Hematopoietic multipotent progenitor cell treated with erythropoietin and hydrocortisone succinate and interleukin-3 and kit ligand, for 6 days (in vitro differentiated cells): Measurements from ENCODE around the gene PIM1.

ENCODE experiments used
- DNase-seq: peaks from one replicate; pipeline ENCODE4 v3.0.0-alpha.2; 2015

PIM1 gene

DNA sequence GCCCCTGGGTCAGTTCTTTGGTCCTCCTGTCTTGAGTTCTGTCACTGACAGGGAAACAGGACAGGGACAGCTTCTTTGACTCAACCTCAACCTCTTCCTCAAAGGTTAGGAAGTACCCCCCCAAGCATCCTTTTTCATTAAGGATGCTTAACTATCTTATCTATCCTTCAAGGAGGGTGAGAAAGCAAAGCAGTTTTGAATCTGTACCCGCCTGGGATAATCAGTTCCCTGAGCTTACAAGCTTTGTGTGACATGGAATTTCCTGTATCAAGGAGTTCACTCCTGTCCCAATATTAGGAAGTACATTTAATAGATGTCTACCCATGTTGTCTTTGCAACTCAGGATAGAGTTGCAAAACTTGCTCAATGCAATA lies 31.1 kb upstream of the PIM1 start:
- DNase-seq: no peak

DNA sequence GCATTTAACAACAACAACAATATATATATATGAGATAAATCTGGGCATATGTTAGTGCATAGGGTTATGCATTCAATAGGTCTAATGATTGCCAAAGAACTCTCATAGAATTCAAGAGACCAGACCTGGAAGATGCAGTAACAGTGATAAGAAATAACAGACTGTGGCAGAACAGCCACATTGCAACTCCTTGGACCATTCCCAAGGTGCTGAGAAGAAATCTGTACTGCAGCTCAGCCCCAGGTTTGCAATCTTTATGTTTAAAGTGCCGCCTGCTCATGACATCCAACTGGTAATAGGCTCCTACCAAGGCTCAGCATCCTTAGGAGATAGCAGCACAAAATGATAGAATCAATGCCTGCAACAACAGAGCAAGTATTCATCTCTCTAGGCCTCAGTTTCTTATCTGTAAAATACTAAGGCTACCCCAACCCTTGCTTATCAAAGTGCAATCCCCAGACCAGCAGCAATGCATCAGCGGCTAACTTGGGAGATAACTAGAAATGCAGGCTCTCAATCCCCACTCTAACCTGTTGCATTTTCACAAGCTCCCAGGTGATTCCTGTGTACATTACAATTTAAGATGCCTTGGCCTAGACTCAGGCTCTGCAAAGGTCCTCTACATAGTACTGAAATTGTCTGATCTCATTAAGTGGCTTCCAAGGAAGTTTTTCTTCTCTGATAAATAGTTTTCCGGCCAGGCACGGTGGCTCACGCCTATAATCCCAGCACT lies 30.6 kb upstream of the PIM1 start:
- no peak for DNase-seq

DNA sequence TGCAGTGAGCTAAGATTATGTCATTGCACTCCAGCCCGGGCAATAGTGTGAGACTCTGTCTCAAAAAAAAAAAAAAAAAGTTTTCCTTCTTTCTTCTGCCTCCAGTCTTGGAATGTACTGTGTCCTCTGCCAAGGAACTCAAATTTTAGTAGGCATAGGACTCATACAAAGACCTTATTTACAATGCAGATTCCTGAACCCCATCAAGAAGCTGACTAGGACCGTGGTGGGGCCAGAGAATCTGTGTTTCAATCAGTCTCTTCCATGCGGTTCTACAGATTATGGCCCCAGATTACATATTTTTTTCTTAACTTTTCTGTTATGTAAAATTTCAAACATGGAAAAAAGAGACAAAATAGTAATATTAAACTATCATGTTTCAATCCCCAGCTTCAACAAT lies 29.8 kb upstream of the PIM1 start:
- DNase-seq: no peak

DNA sequence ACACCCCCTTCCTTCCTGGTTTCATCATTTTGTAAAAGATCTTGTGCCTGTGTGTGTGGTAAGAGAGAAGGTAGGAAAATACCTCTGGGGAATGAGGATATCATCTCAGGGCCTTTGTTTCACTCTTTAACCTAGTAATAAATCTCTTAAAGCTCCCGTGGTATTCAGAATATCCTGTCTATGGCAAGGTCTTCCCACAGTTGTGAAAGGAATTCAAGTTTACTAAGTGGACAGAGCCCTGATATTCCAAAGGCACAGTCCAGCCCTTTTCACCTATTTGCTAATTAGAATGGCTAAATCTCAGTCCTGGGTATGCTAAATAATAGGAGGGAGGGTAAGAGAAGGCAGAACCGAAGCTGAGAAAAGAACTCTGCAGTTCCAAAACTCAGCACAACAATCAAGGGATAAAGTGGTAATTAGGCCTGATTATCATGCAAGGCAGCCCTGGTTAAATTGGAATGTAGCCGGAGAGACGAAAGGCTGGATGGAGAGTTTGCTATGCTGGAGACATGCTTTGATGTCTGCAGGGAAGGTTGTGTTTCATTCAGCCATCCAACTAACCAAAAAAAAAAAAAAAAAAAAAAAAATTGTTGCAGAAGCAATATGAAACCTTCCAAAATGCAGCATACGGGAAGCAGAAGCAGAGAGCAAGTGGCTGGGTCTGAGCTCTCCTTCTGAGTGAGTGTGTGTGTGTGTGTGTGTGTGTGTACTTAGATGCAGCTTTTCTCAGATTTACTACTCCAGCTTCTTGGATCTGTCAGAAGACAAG lies 28.5 kb upstream of the PIM1 start:
- no peak for DNase-seq

- DNase-seq: no peak
These were observed 27.8 kb upstream of the PIM1 start for GRCh38 chr6:37142050-37142614.

GRCh38 chr6:37143585-37143984 lies 26.4 kb upstream of the PIM1 start:
- DNase-seq: no peak

GRCh38 chr6:37145443-37145842 lies 24.5 kb upstream of the PIM1 start:
- no peak for DNase-seq

GRCh38 chr6:37146735-37147157 lies 23.2 kb upstream of the PIM1 start:
- no peak for DNase-seq

DNA sequence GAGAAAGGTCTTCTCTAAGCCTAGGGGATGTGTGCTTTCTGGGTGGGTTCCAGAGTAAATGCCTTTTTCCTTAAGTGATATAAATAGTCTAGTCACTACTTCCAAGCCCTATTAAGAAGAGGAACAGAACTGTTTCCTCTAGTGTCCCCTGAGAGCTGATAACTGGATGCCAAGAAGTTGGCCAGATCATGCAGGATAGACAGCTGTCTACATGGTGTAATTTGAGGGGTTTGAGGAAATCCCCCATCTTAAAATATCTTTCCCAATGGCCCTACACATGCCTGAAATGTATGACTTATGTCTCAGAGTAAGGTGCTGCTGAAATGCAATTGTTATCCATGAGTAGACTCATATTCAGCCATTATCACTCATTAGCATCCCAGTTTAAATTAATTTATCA lies 20.2 kb upstream of the PIM1 start:
- no peak for DNase-seq

DNA sequence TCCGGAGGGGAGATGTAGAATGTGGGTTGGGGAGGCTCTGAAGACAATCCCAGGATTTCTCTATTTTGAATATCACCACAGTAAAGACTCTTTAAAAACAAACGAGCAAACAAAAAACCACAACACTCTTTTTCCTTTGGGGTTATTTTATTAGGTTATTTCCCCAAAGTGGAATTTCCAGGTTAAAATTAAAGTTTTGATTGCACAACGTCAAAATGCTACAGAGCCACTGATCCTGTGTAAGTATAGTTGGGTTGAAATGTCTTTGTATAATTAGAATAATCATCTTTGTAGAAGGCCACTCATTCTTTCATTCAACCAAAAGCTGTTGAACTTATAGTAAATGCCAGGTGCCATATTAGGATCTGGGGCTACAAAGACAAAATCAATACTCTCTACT lies 19.6 kb upstream of the PIM1 start:
- DNase-seq: no peak

DNA sequence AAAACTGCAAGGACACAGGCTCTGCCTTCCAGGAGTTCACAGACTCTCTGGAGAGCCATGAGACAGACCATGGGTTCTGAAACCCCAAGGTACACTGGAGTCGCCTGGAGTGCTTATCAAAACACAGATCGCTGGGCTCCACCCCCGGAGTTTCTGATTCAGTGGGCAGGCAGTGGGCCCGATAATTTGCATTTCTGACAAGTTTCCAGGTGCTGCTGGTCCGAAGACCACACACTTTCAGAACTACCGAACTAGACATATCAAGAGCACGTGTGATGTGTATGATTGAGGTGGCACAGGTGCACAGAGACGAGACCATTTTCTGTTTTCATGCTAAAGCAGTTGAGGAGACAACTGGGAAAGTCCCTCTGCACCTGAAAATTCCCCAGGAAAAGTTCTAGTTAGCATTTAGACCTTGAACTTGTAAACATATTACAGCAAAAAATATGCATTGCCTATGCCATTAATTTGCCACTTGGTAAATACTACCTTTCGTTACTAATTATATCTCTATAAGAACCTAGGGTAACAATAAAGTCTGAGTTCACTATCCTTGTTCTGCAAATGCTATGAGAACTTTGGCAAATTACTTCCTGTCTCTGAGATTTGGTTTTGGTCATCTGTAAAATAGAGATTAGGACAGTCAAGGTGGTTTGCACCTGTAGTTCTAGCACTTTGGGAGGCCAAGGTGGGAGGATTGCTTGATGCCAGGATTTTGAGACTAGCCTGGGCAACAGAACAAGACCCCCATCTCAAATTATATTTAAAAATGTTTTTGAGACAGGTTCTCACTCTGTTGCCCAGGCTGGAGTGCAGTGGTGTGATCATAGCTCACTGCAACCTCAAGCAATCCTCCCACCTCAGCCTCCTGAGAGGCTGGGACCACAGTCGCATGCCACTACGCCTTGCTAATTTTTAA lies 14.3 kb upstream of the PIM1 start:
- peak; percentile 54 for DNase-seq

- DNase-seq: no peak
These were observed 11.4 kb upstream of the PIM1 start for GRCh38 chr6:37158508-37158907.

DNA sequence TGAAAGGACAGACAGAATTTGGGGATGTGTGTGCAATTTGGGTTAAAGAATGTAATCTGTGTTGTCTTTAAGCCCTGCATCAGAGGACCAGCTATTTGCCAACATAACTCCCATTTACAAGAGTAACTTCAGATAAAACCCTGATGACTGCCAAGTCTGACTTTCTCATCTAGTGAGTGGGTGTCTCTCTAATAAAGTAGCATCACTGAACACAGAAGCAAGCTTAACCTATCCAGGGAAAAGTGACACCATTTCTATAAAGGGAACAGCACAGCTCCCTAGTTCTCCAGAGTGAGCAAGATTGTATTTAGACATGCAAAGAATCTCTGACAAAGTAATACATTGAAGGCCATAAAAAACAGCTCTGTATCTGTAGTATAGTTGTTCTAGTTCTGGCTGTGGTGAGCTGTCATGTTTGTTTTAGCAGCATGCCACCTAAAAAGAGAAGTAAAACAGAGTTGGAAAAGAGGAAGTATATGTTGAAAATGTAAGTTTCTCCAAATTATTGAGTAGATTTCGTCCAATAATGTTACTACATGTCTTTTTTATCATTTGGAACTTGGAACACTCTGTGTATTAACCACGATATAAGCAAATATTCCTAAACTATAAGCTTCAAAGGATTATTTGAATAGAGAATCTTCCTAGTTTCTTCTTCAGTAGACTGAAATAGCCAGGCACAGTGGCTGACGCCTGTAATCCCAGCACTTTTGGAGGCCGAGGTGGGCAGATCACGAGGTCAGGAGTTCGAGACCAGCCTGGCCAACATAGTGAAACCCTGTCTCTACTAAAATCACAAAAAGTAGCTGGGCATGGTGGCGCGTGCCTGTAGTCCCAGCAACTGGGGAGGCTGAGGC lies 8.8 kb upstream of the PIM1 start:
- DNase-seq: peak; percentile 64

GRCh38 chr6:37162740-37163139 lies 7.2 kb upstream of the PIM1 start:
- DNase-seq: no peak

- DNase-seq: no peak
These were observed 1.7 kb upstream of the PIM1 start for GRCh38 chr6:37168163-37168758.

- DNase-seq: peak; percentile 34
These were observed 999 bp upstream of the PIM1 start for GRCh38 chr6:37168811-37169495.

DNA sequence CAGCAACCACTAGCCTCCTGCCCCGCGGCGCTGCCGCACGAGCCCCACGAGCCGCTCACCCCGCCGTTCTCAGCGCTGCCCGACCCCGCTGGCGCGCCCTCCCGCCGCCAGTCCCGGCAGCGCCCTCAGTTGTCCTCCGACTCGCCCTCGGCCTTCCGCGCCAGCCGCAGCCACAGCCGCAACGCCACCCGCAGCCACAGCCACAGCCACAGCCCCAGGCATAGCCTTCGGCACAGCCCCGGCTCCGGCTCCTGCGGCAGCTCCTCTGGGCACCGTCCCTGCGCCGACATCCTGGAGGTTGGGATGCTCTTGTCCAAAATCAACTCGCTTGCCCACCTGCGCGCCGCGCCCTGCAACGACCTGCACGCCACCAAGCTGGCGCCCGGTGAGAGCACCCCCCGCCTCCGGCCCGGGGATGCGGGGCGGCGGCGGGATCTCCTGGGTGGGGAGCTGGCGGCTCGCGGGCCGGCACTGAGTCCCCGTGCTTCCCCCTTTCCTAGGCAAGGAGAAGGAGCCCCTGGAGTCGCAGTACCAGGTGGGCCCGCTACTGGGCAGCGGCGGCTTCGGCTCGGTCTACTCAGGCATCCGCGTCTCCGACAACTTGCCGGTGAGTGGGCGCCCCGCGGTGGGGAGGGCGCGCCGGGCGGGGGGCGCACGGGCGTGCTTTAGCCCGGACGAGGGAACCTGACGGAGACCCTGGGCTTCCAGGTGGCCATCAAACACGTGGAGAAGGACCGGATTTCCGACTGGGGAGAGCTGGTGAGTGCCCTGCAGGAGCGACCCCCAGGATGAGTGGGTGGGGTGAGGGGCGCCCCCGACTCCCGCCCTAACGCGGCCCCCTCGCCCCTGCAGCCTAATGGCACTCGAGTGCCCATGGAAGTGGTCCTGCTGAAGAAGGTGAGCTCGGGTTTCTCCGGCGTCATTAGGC lies 585 bp downstream of the PIM1 start:
- peak; percentile 69 for DNase-seq

DNA sequence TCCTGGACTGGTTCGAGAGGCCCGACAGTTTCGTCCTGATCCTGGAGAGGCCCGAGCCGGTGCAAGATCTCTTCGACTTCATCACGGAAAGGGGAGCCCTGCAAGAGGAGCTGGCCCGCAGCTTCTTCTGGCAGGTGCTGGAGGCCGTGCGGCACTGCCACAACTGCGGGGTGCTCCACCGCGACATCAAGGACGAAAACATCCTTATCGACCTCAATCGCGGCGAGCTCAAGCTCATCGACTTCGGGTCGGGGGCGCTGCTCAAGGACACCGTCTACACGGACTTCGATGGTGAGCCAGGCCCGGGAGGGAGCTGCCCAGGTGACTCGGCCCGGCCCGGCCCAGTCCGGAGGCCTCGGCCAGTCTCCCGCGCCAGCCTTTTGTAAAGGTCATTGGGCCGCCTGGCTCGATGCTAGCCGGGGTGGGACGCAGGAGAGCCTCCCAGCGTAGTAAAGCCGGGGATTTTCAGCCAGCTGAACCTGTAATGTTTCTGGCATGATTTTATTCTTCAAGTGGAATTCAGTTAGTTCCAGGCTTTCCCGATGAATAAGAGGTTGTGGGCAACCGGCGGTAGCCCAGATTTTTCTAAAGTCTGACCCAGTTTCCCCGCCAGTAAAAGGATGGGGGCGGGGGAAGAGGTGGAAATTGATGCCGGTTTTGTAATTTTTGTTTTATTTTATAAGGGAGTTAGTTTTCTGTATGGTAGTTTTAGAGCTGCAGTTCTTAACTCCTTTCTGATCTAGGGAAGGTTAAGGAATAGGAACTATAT lies 1.4 kb downstream of the PIM1 start:
- peak; percentile 56 for DNase-seq
